Transverse colon (tissue), 4 donors: ENCODE measurements around the gene CHCHD3. TPM values are rescaled to one million over a fixed set of nuclear protein-coding genes. Genes with fewer than 3 reads are reported as not detected.

ENCODE experiments used
- DNase-seq: peaks from one replicate; pipeline ENCODE4 v3.0.0-alpha.2; 2019
- H3K27ac ChIP-seq, 4 donors: fragments of 200-600 bp; sonication (generic); 2 replicates each; pipeline ENCODE4 v1.5.1; 2016 to 2018; ENCODE audit warnings: inconsistent platforms in 4 of 4
- H3K27me3 ChIP-seq: fragments of 200-600 bp; sonication (generic); 2 replicates; pipeline ENCODE4 v1.5.1; 2017; ENCODE audit warnings: inconsistent platforms
- H3K36me3 ChIP-seq, 4 donors: fragments of 200-600 bp; sonication (generic); 2 replicates each; pipeline ENCODE4 v1.5.1; 2017 to 2019; ENCODE audit warnings: inconsistent platforms in 4 of 4
- H3K4me1 ChIP-seq, 4 donors: fragments of 200-600 bp; sonication (generic); 2 replicates each; pipeline ENCODE4 v1.5.1; 2017 to 2020; ENCODE audit warnings: inconsistent platforms in 4 of 4
- H3K4me3 ChIP-seq, 4 donors: fragments of 200-600 bp; sonication (generic); 1 replicate in 1 of 4; 2 replicates in 3 of 4; pipeline versions ENCODE4 v1.5.1 to v1.6.1; 2017 to 2019; ENCODE audit warnings: inconsistent platforms in 4 of 4
- H3K9me3 ChIP-seq, 2 donors: fragments of 200-600 bp; sonication (generic); 2 replicates each; pipeline ENCODE4 v1.5.1; 2017 to 2019; ENCODE audit warnings: inconsistent platforms in 2 of 2
- CTCF ChIP-seq, 5 experiments: fragments of 200-600 bp in 3 of 5; fragments of 450-650 bp in 2 of 5; sonication (generic) in 3 of 5; IDR thresholded peaks; 1 replicate in 2 of 5; 2 replicates in 3 of 5; pipeline ENCODE4 v1.5.1; 2016 to 2017; ENCODE audit warnings: antibody characterized with exemption in 5 of 5, inconsistent platforms in 3 of 5, mild to moderate bottlenecking in 2 of 5, moderate library complexity in 1 of 5
- EP300 ChIP-seq: sonication (generic); formaldehyde crosslinking; IDR thresholded peaks from one replicate; pipeline ENCODE4 v1.6.1; 2017; ENCODE audit warnings: antibody characterized with exemption, low read depth
- POLR2A ChIP-seq: fragments of 450-650 bp; IDR thresholded peaks from one replicate; pipeline ENCODE4 v1.6.1; 2016; ENCODE audit warnings: antibody characterized with exemption, mild to moderate bottlenecking, moderate library complexity
- POLR2AphosphoS5 ChIP-seq, 3 donors: sonication (generic); formaldehyde crosslinking; IDR thresholded peaks; one replicate each; pipeline ENCODE4 v1.6.1; 2016; ENCODE audit warnings: antibody characterized with exemption in 3 of 3
- WGBS, 2 donors: methylation state at CpG; one replicate each; pipeline ENCODE4 v1.1.5; 2018; ENCODE audit warnings: low coverage in 1 of 2; 5-methylcytosine and 5-hydroxymethylcytosine counted together
- in situ Hi-C, 4 donors: fragments of 200-750 bp; cut with MboI; loops; one replicate each; pipeline versions ENCODE4 v1.15.0 to v1.15.1; 2017; ENCODE audit warnings: low sequenced_read_pairs in 3 of 4, low pct_ligation_motif_present in 1 of 4, low pct_unique_long_range_greater_than_20kb in 1 of 4
- intact Hi-C: fragments of 100-400 bp; cut with DNase I; formaldehyde crosslinking; loops from one replicate; pipeline ENCODE4 v1.15.1; 2023; ENCODE audit warnings: low total_unique reads
- total RNA-seq, 4 donors: library from RNA; depleted of rRNA; stranded (reverse); fragments of >200 nt; gene quantifications; one replicate each; pipeline ENCODE4 v1.1.0, GENCODE V29; 2016

CHCHD3 gene
- total RNA-seq, 4 donors from 2014 or later, result 49.4 to 78.1 (median 52.9) TPM

GRCh38 chr7:132846086-132846485, 235.8 kb downstream of the CHCHD3 start:
- H3K27ac ChIP-seq, result no peak overlapping the region
- no peak for DNase-seq
- no peaks in the 10 kb centered on the region for H3K36me3 ChIP-seq
- 60 to 73% methylated on average over 2 to 3 of the region's 3 CpGs for WGBS, 2 donors
- no peaks in the 10 kb centered on the region for H3K27me3 ChIP-seq
- in situ Hi-C loops (no loop called here), intact Hi-C loops (no loop called here)
- TF ChIP-seq EP300 (no peak), CTCF (IDR thresholded peaks at IDR 0.05) (no peak), POLR2AphosphoS5 (IDR thresholded peaks at IDR 0.05) (no peak), POLR2A (no peak)
- no peaks in the 10 kb centered on the region for H3K4me1 ChIP-seq
- H3K4me3 ChIP-seq, result no peak overlapping the region
- no peaks in the 10 kb centered on the region for H3K9me3 ChIP-seq

GRCh38 chr7:132842478-132842877, 239.4 kb downstream of the CHCHD3 start:
- WGBS, 2 donors, result 89 to 93% methylated on average over 4 of the region's 4 CpGs
- no peaks in the 10 kb centered on the region for H3K36me3 ChIP-seq
- intact Hi-C loops (no loop called here), in situ Hi-C loops (no loop called here)
- DNase-seq, result no peak
- no peak for TF ChIP-seq EP300
- TF ChIP-seq POLR2A, result no peak
- no peak for TF ChIP-seq CTCF (IDR thresholded peaks at IDR 0.05)
- TF ChIP-seq POLR2AphosphoS5 (IDR thresholded peaks at IDR 0.05), result no peak
- no peaks in the 10 kb centered on the region for H3K9me3 ChIP-seq
- H3K27ac ChIP-seq, result no peak overlapping the region
- no peaks in the 10 kb centered on the region for H3K4me1 ChIP-seq
- H3K4me3 ChIP-seq, result no peak overlapping the region
- H3K27me3 ChIP-seq, result no peaks in the 10 kb centered on the region

- TF ChIP-seq EP300 (no peak), CTCF (IDR thresholded peaks at IDR 0.05) (no peak), POLR2A (no peak), POLR2AphosphoS5 (IDR thresholded peaks at IDR 0.05) (no peak)
- Histone ChIP-seq H3K36me3 (no peaks in the 10 kb centered on the region), H3K9me3 (no peaks in the 10 kb centered on the region), H3K27me3 (no peaks in the 10 kb centered on the region), H3K27ac (no peak overlapping the region), H3K4me1 (no peaks in the 10 kb centered on the region), H3K4me3 (no peak overlapping the region)
- no peak for DNase-seq
- 85 to 100% methylated on average over 1 of the region's 1 CpG for WGBS, 2 donors
- in situ Hi-C loops, result no loop called here
- intact Hi-C loops, result no loop called here
Measured at GRCh38 chr7:132840199-132840598, 241.7 kb downstream of the CHCHD3 start.

- in situ Hi-C loops, result no loop called here
- intact Hi-C loops, result no loop called here
- no peak for DNase-seq
- no peak overlapping the region for H3K4me3 ChIP-seq
- no peak overlapping the region for H3K27ac ChIP-seq
- no peaks in the 10 kb centered on the region for H3K9me3 ChIP-seq
- no peak for TF ChIP-seq POLR2A
- no peak for TF ChIP-seq CTCF (IDR thresholded peaks at IDR 0.05)
- TF ChIP-seq POLR2AphosphoS5 (IDR thresholded peaks at IDR 0.05), result no peak
- no peak for TF ChIP-seq EP300
- WGBS, 2 donors, result 65 to 67% methylated on average over 3 of the region's 3 CpGs
- no peaks in the 10 kb centered on the region for H3K36me3 ChIP-seq
- no peaks in the 10 kb centered on the region for H3K27me3 ChIP-seq
- H3K4me1 ChIP-seq, result no peaks in the 10 kb centered on the region
Measured at GRCh38 chr7:132838313-132838712, 243.6 kb downstream of the CHCHD3 start.
